CD14-positive monocyte (primary cell): ENCODE results near the gene CFAP157. TPM values are rescaled to one million over a fixed set of nuclear protein-coding genes. Genes with fewer than 3 reads are reported as not detected.

Experiments used
- DNase-seq, 3 donors: peaks; one replicate each; pipeline ENCODE4 v3.0.0-alpha.2; 2011 to 2022
- H2AFZ ChIP-seq: 2 replicates; pipeline ENCODE4 v1.6.0; 2012; ENCODE audit warnings: mild to moderate bottlenecking, low read depth, low read length, inconsistent platforms; ENCODE audit not compliant: insufficient read depth, poor library complexity, severe bottlenecking
- H3K27ac ChIP-seq, 2 donors: 1 replicate in 1 of 2; 2 replicates in 1 of 2; pipeline ENCODE4 v1.5.1; 2012 to 2013; ENCODE audit warnings: low read length in 2 of 2, control low read depth in 1 of 2, inconsistent platforms in 1 of 2, low read depth in 1 of 2, mild to moderate bottlenecking in 1 of 2
- H3K27me3 ChIP-seq, 2 donors: one replicate each; pipeline versions ENCODE4 v1.6.0 to v1.6.1; 2011 to 2013; ENCODE audit warnings: low read length in 2 of 2; ENCODE audit not compliant: control insufficient read depth in 2 of 2, insufficient read depth in 2 of 2
- H3K36me3 ChIP-seq, 2 donors: replicated peaks in 1 of 2; 1 replicate in 1 of 2; 2 replicates in 1 of 2; pipeline versions ENCODE4 v1.5.1 to v1.6.1; 2012 to 2013; ENCODE audit warnings: low read length in 2 of 2, control low read depth in 1 of 2, inconsistent platforms in 1 of 2, mild to moderate bottlenecking in 1 of 2; ENCODE audit not compliant: insufficient read depth in 2 of 2, control insufficient read depth in 1 of 2
- H3K4me1 ChIP-seq, 2 donors: 1 replicate in 1 of 2; 2 replicates in 1 of 2; pipeline versions ENCODE4 v1.5.1 to v1.6.1; 2012 to 2013; ENCODE audit warnings: low read length in 2 of 2, control low read depth in 1 of 2, inconsistent platforms in 1 of 2, mild to moderate bottlenecking in 1 of 2, moderate library complexity in 1 of 2; ENCODE audit not compliant: insufficient read depth in 2 of 2, control insufficient read depth in 1 of 2
- H3K4me2 ChIP-seq: replicated peaks from 2 replicates; pipeline ENCODE3; 2012; ENCODE audit warnings: low read length, moderate library complexity, mild to moderate bottlenecking; ENCODE audit not compliant: poor library complexity, severe bottlenecking; ENCODE audit errors: extremely low read depth
- H3K4me3 ChIP-seq, 3 experiments: fragments of 200-600 bp in 1 of 3; sonication (generic) in 1 of 3; replicated peaks in 1 of 3; 1 replicate in 2 of 3; 2 replicates in 1 of 3; pipeline ENCODE4 v1.5.1; 2011 to 2013; ENCODE audit warnings: low read length in 3 of 3, mild to moderate bottlenecking in 3 of 3, control low read depth in 2 of 3, low read depth in 2 of 3, inconsistent platforms in 1 of 3, moderate library complexity in 1 of 3
- H3K79me2 ChIP-seq: 2 replicates; pipeline ENCODE4 v1.6.0; 2012; ENCODE audit warnings: mild to moderate bottlenecking, control low read depth, inconsistent platforms, low read length, moderate library complexity; ENCODE audit not compliant: insufficient read depth
- H3K9ac ChIP-seq: 2 replicates; pipeline ENCODE4 v1.6.0; 2017; ENCODE audit warnings: low read length, mild to moderate bottlenecking; ENCODE audit not compliant: insufficient read depth, poor library complexity, severe bottlenecking
- H3K9me3 ChIP-seq, 2 donors: replicated peaks in 1 of 2; 1 replicate in 1 of 2; 2 replicates in 1 of 2; pipeline versions ENCODE4 v1.5.1 to v1.6.1; 2012 to 2013; ENCODE audit warnings: low read length in 2 of 2, control low read depth in 1 of 2; ENCODE audit not compliant: control insufficient read depth in 1 of 2, insufficient read depth in 1 of 2
- H4K20me1 ChIP-seq: 2 replicates; pipeline ENCODE4 v1.6.0; 2012; ENCODE audit warnings: mild to moderate bottlenecking, low read length, control low read depth, moderate library complexity; ENCODE audit not compliant: insufficient read depth
- H3K27ac Mint-ChIP-seq, 7 donors: one replicate each; pipeline ENCODE4 v1.8.0; 2020; ENCODE audit warnings: mild to moderate bottlenecking in 7 of 7, mixed read lengths in 7 of 7, moderate library complexity in 6 of 7, inconsistent platforms in 2 of 7
- H3K27me3 Mint-ChIP-seq, 3 donors: one replicate each; pipeline ENCODE4 v1.8.0; 2021 to 2022; ENCODE audit warnings: low read depth in 3 of 3, mild to moderate bottlenecking in 3 of 3, mixed read lengths in 3 of 3, moderate library complexity in 3 of 3, inconsistent platforms in 1 of 3
- H3K36me3 Mint-ChIP-seq, 2 donors: one replicate each; pipeline ENCODE4 v1.8.0; 2020; ENCODE audit warnings: mixed read lengths in 2 of 2, inconsistent platforms in 1 of 2, mild to moderate bottlenecking in 1 of 2
- H3K4me1 Mint-ChIP-seq: one replicate; pipeline ENCODE4 v1.8.0; 2020; ENCODE audit warnings: mild to moderate bottlenecking, mixed read lengths
- H3K4me3 Mint-ChIP-seq, 2 donors: one replicate each; pipeline ENCODE4 v1.8.0; 2020; ENCODE audit warnings: mild to moderate bottlenecking in 2 of 2, mixed read lengths in 2 of 2, moderate library complexity in 1 of 2
- H3K9me3 Mint-ChIP-seq, 7 donors: one replicate each; pipeline ENCODE4 v1.8.0; 2020 to 2022; ENCODE audit warnings: mixed read lengths in 7 of 7, mild to moderate bottlenecking in 6 of 7, moderate library complexity in 6 of 7, inconsistent platforms in 2 of 7
- WGBS: methylation state at CpG from one replicate; pipeline ENCODE4 v1.1.5; 2013; ENCODE audit warnings: missing lambda C conversion rate; ENCODE audit not compliant: insufficient coverage; 5-methylcytosine and 5-hydroxymethylcytosine counted together
- intact Hi-C, 2 donors: fragments of 100-400 bp; cut with micrococcal nuclease; formaldehyde crosslinking; loops; one replicate each; pipeline versions ENCODE4 v1.15.0 to v1.15.1; 2023
- polyA plus RNA-seq, 3 donors: library from polyadenylated mRNA; depleted of rRNA in 1 of 3; unstranded in 2 of 3; stranded (reverse) in 1 of 3; fragments of 300-500 nt in 2 of 3; fragments of >200 nt in 1 of 3; fragmentation: Illumina TruSeq in 2 of 3; gene quantifications; 1 replicate in 2 of 3; 2 replicates in 1 of 3; pipeline ENCODE4 v1.2.3, GENCODE V29; 2012 to 2021
- TF ChIP-seq, protein P1 (sequence below): fragments of 200-600 bp; IDR thresholded peaks from one replicate; pipeline ENCODE4 v1.8.0; 2022; ENCODE audit warnings: antibody characterized with exemption, mild to moderate bottlenecking

CFAP157 gene
- polyA plus RNA-seq, 3 donors = 0.06 to 0.09 TPM; not detected in 1

DNA sequence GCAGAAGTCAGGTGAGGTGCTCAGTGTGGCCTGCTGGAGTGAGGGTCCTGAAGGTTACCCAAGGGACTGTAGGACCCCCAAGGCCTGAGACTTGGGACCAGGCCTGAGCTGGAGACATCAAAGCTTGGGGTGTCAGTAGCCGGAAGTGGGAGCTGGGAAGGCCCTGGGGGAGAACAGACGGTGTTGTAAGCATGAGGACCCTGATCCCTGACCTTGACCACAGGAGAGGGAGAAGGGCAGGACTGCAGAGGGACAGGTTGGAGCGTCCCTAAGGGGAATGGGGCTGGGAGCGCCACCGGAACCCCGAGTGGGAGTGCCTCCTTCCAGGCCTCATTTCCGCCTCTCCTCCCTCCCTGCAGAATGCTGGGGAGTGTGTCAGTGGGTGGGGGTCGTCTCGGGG is 9.6 kb downstream of the CFAP157 start:
- peak overlapping the region; percentile 98 for H3K4me2 ChIP-seq
- H3K4me1 ChIP-seq = peaks cover 15 to 30% of the 10 kb centered on the region in 2 donors
- Mint-ChIP-seq H3K4me1 (peaks cover 25% of the 10 kb centered on the region), H3K36me3 (no peaks in the 10 kb centered on the region), H3K9me3 (peaks cover 0 to 2% (median 0%) of the 10 kb centered on the region in 7 donors), H3K27me3 (peaks cover 6 to 17% (median 9%) of the 10 kb centered on the region in 3 donors), H3K27ac (peak overlapping the region; percentile 84 to 97 (median 95)), H3K4me3 (peak overlapping the region in 1 of 2 donors; percentile 56)
- H3K9ac ChIP-seq = no peak overlapping the region
- TF ChIP-seq, protein P1, sequence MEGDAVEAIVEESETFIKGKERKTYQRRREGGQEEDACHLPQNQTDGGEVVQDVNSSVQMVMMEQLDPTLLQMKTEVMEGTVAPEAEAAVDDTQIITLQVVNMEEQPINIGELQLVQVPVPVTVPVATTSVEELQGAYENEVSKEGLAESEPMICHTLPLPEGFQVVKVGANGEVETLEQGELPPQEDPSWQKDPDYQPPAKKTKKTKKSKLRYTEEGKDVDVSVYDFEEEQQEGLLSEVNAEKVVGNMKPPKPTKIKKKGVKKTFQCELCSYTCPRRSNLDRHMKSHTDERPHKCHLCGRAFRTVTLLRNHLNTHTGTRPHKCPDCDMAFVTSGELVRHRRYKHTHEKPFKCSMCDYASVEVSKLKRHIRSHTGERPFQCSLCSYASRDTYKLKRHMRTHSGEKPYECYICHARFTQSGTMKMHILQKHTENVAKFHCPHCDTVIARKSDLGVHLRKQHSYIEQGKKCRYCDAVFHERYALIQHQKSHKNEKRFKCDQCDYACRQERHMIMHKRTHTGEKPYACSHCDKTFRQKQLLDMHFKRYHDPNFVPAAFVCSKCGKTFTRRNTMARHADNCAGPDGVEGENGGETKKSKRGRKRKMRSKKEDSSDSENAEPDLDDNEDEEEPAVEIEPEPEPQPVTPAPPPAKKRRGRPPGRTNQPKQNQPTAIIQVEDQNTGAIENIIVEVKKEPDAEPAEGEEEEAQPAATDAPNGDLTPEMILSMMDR = no peak
- H3K27ac ChIP-seq = peak overlapping the region in 1 of 2 donors; percentile 76
- H2AFZ ChIP-seq = peak overlapping the region; percentile 99
- H3K9me3 ChIP-seq = no peaks in the 10 kb centered on the region
- H3K79me2 ChIP-seq = no peaks in the 10 kb centered on the region
- DNase-seq = no peak
- no peaks in the 10 kb centered on the region for H3K27me3 ChIP-seq
- no peaks in the 10 kb centered on the region for H4K20me1 ChIP-seq
- WGBS = 89% methylated on average over 4 of the region's 9 CpGs
- intact Hi-C loops = no loop called here
- peak overlapping the region in 1 of 3 experiments; percentile 90 for H3K4me3 ChIP-seq
- H3K36me3 ChIP-seq = no peaks in the 10 kb centered on the region

DNA sequence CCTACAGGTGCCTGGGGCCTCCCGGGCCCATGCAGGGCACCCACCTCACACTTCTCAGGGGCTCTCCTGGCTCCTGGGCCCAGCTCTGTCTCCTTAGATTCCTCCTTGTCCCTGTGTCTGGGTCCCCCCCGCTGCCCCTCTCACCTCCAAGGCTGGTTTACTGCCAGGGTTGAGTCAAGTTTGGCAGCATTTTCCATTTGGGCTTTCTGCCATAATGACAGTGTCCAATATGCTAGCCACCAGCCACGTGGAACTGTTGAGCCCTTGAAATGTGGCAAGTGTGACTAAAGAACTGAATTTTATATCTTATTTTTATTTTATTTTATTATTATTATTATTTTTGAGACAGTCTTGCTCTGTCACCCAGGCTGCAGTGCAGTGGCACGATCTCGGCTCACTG is 11.0 kb downstream of the CFAP157 start:
- Mint-ChIP-seq H3K9me3 (peaks cover 0 to 2% (median 0%) of the 10 kb centered on the region in 7 donors), H3K36me3 (no peaks in the 10 kb centered on the region), H3K27me3 (peaks cover 5 to 17% (median 5%) of the 10 kb centered on the region in 3 donors), H3K27ac (no peak overlapping the region), H3K4me1 (peaks cover 25% of the 10 kb centered on the region), H3K4me3 (no peak overlapping the region)
- Histone ChIP-seq H3K9ac (no peak overlapping the region), H3K79me2 (no peaks in the 10 kb centered on the region), H2AFZ (no peak overlapping the region), H3K4me2 (no peak overlapping the region), H3K27me3 (no peaks in the 10 kb centered on the region), H3K9me3 (no peaks in the 10 kb centered on the region), H3K4me1 (peaks cover 14 to 26% of the 10 kb centered on the region in 2 donors), H4K20me1 (no peaks in the 10 kb centered on the region), H3K4me3 (no peak overlapping the region), H3K36me3 (no peaks in the 10 kb centered on the region), H3K27ac (no peak overlapping the region)
- 92% methylated on average over 2 of the region's 5 CpGs for WGBS
- intact Hi-C loops = no loop called here
- DNase-seq = no peak
- TF ChIP-seq, protein P1 = no peak
